Fibroblast of peridontal ligament (primary cell): ENCODE results near the gene CD302.
"Not testable (repeated sequence)": the region's sequence is repeated elsewhere in the genome, so short reads cannot be mapped to it uniquely, and the experiment has no call there.

Experiments
- DNase-seq: peaks from one replicate; pipeline ENCODE4 v3.0.0-alpha.2; 2010; ENCODE audit errors: extremely low read depth

CD302 gene

DNA sequence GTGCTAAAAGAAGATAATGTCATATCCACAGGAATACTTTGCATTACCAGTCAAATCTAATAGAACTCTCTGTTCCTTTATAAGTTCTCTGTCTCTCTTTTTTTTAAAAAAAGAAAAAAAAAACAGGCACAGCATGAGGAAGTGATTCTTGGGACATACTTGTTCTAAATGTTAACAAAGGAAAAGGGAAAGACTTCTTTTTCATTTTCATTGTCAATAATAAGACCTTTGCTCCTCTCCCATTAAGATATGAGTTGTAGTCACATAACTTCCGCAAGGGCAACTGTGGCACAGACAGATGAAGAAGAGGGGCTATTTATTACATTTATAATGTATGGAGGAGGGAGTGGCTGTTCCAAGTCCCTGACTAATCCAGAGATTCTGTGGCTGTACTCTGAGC, 4.7 kb downstream of the CD302 start:
- no peak for DNase-seq

DNA sequence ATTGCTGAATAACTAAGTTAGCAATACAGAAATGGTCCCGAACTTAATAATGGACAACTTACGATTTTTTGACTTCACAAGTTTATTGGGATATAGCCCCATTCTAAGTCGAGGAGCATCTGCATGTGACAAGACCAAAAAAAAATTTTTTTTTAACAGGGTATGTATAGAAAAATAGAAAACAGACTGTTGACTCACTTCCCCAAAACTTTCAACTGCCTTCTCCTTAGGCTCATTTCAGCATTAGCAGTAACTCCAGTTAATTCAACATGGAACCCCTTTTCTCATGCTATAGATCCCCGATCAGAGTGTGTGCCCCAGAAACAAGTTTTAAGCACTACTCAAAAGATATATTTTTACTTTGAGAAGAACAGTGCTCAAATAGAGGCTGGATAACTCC, 5.4 kb downstream of the CD302 start:
- no peak for DNase-seq

DNA sequence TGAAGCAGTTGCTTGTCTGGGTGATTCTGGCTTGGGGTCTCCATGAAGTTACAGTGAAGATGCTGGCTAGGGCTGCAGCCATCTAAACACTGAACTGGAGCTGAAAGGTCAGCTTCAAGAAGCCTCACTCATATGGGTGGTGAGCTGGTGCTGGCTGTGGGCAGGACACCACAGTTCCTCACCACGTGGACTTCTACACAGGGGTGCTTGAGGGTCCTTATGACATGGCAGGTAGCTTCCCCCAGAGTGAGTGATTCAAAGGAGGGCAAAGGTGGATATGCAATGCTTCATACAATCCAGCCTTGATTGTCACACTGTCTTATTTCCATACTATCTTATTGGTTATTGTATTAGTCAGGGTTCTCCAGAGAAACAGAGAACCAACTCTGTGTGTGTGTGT, 6.0 kb downstream of the CD302 start:
- DNase-seq, result no peak

DNA sequence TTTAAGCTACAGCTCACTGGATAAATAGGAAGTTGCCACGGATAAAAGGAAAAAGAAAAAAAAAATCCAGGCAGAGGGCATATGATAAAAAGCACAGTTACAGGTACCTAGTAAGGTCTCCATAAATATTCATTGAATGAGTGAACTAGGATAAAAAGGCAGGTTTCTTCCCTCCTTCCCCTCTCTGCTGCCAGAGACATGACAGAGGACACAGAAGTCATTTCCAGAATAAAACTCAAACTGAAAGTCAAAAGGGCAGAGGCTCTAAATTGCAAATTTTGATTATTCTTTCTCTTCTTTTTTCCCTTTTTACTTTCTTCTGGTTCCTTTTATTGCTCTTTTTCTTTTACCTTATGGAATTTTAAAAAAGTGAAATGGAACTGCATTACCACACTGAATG, 7.7 kb downstream of the CD302 start:
- no peak for DNase-seq

DNA sequence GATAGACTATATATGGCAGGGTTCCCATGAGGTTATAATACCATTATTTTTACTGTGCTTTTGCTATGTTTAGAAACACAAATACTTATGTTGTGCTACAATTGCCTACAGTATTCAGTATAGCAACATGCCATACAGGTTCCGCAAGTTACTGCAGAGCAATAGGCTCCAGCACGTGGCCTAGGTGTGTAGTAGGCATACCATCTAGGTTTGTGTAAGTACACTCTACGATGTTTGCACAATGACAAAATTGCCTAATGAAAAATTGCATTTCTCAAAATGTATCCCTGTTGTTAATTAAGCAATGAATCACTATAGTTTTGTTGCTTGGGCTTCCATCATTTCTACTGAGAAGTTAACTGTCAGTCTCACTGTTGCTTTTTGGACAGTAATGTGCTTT, 9.8 kb downstream of the CD302 start:
- DNase-seq, result no peak

DNA sequence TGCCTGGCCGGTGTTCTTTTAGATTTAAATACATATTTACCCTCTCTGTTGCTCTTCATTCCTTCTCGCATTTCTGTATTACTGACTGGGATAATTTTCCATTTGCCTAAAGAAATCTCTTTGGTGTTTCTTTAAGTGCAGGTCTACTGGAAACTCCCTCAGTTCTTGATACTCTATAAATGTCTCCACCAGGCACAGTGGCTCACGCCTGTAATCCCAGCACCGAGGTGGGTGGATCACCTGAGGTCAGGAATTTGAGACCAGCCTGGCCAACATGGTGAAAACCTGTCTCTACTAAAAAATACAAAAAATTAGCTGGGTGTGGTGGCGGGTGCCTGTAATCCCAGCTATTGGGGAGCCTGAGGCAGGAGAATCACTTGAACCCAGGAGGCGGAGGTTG, 10.4 kb downstream of the CD302 start:
- DNase-seq, result not testable (repeated sequence)

DNA sequence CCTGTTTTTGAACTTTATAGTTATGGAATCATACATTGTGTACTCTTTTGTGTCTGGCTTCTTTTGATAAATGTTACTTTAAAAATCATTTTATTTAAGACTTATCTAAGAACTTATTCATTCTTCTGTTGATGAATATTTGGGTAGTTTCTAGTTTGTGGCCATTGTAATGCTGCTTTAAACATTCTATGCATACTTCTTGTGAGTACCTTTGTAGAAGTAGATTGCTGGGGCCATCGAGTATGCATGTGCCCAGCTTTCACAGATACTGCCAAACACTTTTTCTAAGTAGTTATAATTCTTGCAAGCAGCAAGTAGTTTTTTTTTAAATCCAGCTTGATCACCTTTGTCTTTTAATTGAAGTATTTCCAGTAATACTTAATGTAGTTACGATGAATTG, 11.1 kb downstream of the CD302 start:
- DNase-seq, result no peak

DNA sequence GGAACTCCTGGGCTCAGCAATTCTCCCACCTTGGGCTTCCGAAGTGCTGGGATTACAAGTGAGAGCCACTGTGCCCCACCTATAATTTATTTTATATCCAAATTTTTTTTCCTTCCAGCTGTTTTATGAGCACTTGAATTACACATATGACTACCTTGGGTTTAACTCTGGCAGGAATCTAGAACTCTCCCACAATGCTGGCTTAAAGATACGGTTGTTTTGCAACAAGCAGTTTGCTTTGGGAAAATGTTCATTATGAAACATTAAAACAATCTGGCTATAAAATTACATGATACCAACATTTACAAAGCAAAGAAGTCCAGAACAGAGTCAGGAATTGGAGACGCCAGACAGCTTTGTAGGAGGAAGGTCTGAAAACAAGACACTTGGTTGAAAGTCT, 12.8 kb downstream of the CD302 start:
- DNase-seq, result peak; percentile 27

DNA sequence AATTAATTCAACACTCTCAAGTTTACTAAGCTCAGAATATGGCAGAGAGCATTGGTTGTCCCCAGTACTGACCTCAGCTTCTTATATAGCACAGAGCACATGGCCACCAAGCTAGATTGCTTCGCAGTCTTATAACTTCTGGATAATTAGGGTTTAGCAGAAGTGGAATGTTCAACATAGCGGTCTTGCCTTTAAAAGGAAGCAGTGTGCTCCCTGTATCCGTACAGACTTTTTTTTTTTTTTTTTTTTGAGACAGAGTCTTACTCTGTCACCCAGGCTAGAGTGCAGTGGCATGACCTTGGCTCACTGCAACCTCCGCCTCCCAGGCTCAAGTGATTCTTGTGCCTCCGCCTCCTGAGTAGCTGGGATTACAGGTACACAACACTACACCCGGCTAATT, 13.3 kb downstream of the CD302 start:
- DNase-seq, result not testable (repeated sequence)

DNA sequence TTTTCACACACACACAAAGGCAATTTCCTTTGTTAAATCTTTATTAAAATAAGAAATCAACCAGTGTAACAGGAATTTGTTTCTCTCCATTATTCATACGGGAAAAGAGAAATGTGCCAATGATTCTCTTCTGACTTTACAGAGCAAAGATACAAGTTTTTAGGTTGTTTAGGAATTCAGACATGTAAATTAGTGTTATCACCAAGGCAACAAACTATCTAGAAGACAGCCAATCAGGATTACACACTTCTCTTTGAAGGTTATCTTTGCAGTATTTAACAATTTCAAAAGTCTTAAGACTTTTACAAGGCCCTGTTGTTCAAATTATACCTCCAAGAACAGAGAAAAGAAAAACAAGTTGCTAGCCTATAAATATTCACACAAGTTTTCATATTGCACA, 14.5 kb downstream of the CD302 start:
- DNase-seq, result no peak

DNA sequence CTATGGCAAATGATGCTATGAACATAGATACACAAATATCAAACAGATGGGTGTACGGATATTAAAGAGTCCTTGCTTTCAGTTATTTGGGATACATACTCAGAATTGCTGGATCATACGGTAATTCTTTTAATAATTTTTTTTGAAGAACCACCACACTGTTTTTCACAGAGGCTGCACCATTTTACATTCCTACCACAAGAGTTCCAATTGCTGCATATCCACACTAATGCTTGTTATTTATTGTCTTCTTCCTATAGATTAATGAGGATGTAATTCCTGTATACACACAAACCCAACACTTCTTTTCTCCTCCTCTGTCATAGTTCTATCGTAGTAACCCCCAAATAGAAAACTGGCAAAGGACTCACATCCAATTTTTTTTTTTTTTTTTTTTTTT, 21.7 kb downstream of the CD302 start:
- DNase-seq, result no peak

DNA sequence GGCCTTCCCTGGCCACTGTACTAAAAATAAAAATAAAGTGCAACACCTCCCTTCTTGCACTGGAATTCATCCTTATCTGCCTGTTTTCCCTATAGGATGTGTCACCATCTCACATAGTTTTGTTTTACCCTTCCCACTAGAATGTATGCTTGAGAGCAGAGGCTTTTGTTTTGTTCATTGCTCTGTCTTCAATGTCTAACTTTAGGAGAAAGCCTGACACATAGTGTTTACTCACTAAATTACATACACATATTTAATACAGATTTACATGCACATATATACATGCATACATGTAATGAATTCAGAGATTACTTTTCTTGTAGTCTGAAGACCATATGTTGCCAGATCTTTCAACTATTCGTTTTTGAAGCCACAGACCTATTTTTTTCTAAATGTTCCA, 23.0 kb downstream of the CD302 start:
- no peak for DNase-seq

DNA sequence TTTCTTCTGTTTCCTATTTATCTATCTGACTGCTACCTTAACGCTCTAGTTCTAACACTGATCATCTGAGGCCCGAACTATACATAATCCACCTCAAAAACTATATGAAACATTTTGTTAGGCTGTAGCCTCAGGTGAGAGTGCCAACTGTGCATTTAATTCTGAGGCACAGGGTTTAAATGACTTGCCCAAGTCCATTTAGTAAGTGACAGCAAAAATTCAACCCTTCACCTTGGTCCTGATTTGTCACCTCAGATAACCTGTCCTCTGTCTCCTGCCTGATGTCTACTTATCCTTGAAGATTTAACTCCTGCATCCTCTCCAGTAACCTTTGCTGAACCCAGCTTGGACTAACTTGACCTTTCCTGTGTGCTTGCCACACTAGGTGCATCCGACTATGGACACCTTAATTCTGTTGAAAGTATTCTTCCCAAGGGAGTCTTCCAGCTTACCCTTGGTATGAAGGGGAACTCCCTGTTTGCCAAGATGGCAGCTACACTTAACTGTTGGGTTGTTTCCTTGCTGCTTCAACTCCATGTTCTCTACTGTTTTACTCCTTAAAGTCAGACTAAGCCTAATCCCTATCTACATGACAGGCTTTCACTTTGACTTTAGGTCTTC, 23.5 kb downstream of the CD302 start:
- no peak for DNase-seq

DNA sequence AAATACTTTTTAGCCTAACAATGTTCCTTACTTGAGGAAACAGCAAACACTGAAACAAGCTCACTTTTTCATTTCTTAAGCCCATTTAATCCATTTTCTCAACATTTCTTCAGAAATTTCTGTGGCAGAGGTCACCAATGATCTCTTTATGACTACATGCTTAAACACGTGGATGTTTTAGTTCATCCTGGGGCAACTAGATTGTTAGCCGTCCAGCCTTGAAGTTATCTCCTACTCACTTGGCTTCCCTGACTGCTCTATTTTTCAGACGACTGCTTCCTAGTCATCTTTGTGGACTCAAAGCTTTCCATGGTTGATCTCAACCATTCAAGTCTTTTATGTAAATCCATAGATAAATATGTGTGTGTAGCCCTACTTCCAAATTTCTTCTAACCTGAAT, 24.1 kb downstream of the CD302 start:
- no peak for DNase-seq

DNA sequence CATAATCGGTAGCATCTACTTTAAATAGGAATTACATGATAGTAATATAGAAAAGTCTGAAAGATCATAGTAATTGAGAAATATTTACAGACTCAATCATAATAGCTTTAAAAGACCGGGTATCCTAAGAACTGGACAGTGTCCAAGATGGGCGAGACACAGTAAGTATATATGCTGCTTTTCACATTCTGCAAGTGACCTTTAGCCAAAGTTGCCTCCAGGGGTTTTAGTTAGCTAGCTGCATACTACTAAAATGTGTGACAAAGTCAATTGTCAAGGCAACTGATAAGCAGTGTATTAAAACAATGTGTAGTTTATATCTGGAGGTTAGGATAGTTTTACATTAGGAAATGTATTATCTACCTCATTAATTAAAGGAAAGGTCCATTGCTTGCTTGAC, 24.6 kb downstream of the CD302 start:
- DNase-seq, result peak; percentile 31

DNA sequence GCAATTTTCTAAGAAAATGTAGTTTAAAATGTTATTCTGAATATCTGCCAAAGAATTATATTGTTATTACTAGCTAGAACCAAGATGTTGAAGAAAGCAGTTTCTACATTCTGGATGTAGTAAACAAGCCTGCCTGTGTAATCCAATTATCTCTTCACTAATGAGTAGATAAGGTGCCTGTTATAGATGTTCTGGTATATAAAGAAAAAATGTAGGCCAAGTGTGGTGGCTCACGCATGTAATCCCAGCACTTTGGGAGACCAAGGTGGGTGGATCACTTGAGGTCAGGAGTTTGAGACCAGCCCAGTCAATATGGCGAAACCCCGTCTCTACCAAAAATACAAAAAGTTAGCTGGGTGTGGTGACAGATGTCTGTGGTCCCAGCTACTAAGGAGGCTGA, 28.9 kb downstream of the CD302 start:
- DNase-seq, result no peak

DNA sequence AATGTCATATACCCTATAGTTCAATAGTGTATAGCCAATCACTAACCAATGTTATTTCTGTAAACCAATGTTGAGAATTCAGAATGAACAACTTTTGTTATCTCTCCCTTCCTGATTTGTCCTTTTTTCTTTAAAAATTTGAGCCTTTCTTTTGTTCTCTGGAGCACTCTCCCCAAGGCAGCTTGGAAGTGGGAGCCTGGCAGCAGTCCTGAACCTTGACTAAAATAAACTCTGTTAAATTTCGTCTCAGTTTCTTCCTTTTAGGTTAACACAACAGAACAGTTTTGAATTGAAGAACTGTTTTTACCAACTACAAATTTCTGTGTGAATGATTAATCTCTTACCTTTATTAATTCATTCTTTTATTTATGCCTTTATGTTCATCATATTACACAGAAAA, 35.9 kb downstream of the CD302 start:
- no peak for DNase-seq

DNA sequence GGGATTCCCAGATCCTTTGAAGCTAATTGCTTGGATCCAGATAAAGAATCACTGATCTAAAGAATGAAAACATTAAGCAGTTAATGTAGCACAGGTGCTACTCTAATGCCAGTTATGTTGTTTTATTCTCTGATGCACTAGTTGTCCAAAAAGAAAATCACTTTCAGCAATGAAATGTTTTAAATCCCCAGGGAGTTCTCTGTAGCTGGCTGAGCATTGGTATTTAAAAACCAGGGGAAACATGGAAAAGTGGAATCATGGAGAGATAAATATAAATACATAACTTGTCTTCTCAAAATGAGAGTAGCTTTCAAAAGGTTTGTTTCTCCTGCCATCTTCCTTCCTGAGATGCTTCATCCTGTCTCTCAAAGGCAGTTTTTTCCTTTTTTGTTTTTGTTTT, 37.7 kb downstream of the CD302 start:
- peak; percentile 69 for DNase-seq

DNA sequence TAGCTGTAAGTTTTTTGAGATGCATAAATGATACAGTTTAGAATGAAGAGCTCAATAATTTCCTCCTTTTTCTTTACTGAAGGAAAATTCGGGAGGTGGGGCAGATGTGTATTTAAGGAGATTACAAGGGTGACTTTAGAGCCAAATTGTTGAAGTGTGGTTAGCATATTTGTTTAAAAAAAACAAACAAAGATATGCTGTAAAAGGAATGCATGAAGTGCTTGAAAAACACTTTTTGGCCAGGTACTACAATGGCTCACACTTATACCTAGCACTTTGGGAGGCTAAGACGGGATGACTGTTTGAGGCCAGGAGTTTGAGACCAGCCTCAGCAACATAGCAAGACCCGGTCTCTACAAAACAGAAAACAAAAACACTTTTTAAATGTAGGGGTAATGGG, 38.4 kb downstream of the CD302 start:
- no peak for DNase-seq

DNA sequence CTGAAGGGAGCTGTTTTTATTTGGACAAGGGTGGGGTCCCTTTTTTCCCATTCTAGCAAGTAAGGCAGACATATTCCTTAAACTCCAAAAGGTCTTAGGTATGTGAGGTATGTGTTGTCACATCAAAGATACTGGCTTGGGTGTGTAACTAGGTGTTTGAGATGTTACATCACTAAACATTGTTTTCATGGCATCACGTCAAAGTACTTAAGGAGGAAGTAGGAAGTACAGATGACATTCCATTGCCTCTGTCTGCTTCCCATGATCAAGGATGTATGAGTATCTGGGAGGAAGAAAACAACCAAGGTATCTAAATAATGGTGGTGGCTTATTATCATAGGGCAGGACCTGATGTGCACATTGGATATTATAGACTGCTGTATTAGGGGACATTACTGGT, 39.3 kb downstream of the CD302 start:
- DNase-seq, result no peak

DNA sequence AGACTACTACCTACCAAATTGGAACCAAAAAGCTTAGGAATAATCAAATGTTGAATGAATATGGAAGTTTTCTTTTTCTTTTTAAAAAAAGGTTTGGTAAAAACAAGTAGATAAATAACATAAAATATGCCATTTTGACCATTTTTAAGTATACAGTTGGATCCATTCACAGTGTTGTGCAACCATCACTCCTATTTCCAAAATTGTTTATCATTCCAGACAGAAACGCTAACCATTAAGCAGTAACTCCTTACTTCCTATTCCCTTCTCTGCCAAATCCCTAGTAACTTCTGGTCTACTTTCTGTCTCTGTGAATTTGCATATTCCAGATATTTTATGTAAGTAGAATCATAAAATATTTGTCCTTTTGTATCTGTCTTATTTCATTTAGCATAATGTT, 39.8 kb downstream of the CD302 start:
- DNase-seq, result peak; percentile 56

DNA sequence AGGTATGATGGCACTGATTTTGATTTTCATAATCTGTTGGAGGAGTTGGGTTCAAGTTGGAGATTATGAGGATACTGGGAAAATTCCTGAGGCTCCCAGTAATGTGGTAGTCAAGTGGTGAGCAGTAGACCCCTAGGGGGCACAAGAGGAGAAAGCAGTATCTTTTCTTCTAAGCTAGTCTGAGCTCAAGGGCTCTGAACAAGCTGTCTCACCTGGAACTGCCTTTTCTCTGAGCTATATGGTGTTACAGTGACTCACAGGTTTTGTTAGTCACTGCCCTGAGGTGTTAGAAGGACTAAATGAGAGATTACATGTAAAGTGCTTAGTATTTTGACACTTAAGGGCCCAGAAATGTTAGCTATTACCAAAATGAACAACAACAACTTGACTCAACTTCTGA, 42.2 kb downstream of the CD302 start:
- DNase-seq, result no peak

DNA sequence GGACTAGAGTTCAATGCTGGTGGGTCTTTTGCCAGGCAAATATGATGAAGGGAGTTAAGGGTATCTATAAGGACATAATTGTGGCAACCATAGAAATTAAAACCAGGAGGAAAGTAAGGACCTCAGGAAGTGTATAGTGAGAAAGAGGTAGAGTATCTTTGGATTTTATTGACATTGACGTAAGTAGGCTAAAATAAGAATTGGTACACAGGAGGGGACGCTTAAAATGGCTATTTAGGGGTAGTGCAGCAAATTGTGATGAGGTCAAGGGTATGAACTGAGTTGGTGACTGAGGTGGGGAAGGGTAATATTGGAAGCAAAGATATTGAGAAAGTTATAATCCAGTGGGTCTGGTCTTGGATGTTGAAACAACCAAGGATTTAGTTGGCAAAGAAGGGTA, 43.0 kb downstream of the CD302 start:
- DNase-seq, result no peak

DNA sequence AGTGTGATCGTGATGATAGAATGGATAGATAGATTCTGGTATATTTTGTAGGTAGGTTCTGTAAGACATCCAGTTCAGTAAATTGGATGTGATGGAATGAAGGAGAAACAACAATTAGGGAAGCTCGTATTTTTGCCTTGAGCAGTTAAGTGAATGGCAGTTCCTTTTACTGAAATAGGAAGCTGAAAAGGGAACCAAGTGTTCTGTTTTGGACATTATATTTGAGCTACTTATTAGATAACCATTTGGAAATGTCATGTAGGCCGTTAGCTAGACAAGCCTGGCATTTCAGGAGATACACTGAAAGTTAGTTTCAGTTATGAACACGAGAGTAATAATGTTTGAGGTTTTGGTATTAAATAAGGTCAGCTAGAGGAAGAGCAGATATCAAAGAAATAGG, 44.2 kb downstream of the CD302 start:
- DNase-seq, result no peak

DNA sequence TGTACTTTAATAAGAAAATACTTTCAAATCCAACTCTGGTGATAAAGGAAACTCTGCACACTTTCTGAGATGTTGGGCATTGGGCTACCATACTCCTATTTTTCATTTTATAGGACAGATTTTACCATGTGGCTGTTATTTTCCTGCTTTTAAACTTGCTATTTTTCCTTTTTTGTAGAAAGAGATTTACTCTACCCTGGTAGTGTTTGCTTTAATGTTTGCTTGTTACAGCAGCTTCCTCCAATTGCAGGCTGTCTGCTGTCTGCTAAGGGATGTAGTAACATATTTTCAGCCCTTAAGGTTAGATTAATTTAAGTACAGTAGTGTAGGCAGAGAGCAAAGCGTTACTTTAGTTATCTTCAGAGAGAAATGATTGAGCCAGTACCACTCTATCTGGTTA, 47.1 kb downstream of the CD302 start:
- no peak for DNase-seq
